Renal cortex interstitium (tissue), 3 donors: ENCODE results near the gene USP17L18. TPM values are rescaled to one million over a fixed set of nuclear protein-coding genes. Genes with fewer than 3 reads are reported as not detected.

Source experiments
- polyA plus RNA-seq, 3 donors: library from polyadenylated mRNA; unstranded; fragments of 120-200 nt; gene quantifications; one replicate each; pipeline ENCODE4 v1.2.1, GENCODE V29; 2013; ENCODE audit not compliant: insufficient read length in 3 of 3

The USP17L18 gene
- polyA plus RNA-seq, 3 donors = not detected

Other genes with a start within 250 kb of the USP17L18 start
- under 1 TPM in 2 of 3 donors, not detected in 1; 0.11 to 0.20 TPM for gene FAM90A26, start 78.2 kb upstream of the USP17L18 start, polyA plus RNA-seq
- not detected for gene USP17L10, start 38.0 kb upstream of the USP17L18 start, polyA plus RNA-seq
- not detected for gene USP17L11, start 33.2 kb upstream of the USP17L18 start, polyA plus RNA-seq
- gene USP17L12, start 28.5 kb upstream of the USP17L18 start, polyA plus RNA-seq = not detected
- gene USP17L13, start 23.7 kb upstream of the USP17L18 start, polyA plus RNA-seq = not detected
- not detected for gene USP17L15, start 14.2 kb upstream of the USP17L18 start, polyA plus RNA-seq
- not detected for gene USP17L17, start 4.8 kb upstream of the USP17L18 start, polyA plus RNA-seq
- not detected for gene USP17L19, start 4.7 kb downstream of the USP17L18 start, polyA plus RNA-seq
- not detected for gene USP17L20, start 9.5 kb downstream of the USP17L18 start, polyA plus RNA-seq
- gene USP17L21, start 14.2 kb downstream of the USP17L18 start, polyA plus RNA-seq = not detected
- gene USP17L22, start 19.0 kb downstream of the USP17L18 start, polyA plus RNA-seq = not detected
- gene USP17L24, start 76.5 kb downstream of the USP17L18 start, polyA plus RNA-seq = not detected
- not detected for gene USP17L25, start 81.3 kb downstream of the USP17L18 start, polyA plus RNA-seq
- gene USP17L26, start 86.0 kb downstream of the USP17L18 start, polyA plus RNA-seq = not detected
- not detected for gene USP17L5, start 90.8 kb downstream of the USP17L18 start, polyA plus RNA-seq
- gene USP17L27, start 95.5 kb downstream of the USP17L18 start, polyA plus RNA-seq = not detected
- gene USP17L28, start 100.3 kb downstream of the USP17L18 start, polyA plus RNA-seq = not detected
- not detected for gene USP17L29, start 105.0 kb downstream of the USP17L18 start, polyA plus RNA-seq
- gene USP17L30, start 114.5 kb downstream of the USP17L18 start, polyA plus RNA-seq = not detected
- gene DEFB131A, start 195.8 kb downstream of the USP17L18 start, polyA plus RNA-seq = not detected